ENCODE results near the gene GPR152. TPM values are rescaled to one million over a fixed set of nuclear protein-coding genes. Genes with fewer than 3 reads are reported as not detected.
A peak's percentile ranks its signal among the peaks of the same experiment; 100 is the strongest.

The GPR152 gene
- total RNA-seq, 4 donors from 2014 or later: not detected

- 95% methylated on average over 12 of the region's 12 CpGs for WGBS, 2 donors
- no peaks in the 10 kb centered on the region for H3K9me3 ChIP-seq
- peaks cover 0 to 9% of the 10 kb centered on the region in 2 donors for H3K4me1 ChIP-seq
- no peak for DNase-seq
- intact Hi-C loops (cut with DNase I): no loop called here
- H3K36me3 ChIP-seq: no peaks in the 10 kb centered on the region
- H3K27ac ChIP-seq: no peak overlapping the region
- H3K4me3 ChIP-seq (replicated peaks in 1 of 3): no peak overlapping the region
- no peak for TF ChIP-seq POLR2A (IDR thresholded peaks at IDR 0.05)
- TF ChIP-seq, protein P1, sequence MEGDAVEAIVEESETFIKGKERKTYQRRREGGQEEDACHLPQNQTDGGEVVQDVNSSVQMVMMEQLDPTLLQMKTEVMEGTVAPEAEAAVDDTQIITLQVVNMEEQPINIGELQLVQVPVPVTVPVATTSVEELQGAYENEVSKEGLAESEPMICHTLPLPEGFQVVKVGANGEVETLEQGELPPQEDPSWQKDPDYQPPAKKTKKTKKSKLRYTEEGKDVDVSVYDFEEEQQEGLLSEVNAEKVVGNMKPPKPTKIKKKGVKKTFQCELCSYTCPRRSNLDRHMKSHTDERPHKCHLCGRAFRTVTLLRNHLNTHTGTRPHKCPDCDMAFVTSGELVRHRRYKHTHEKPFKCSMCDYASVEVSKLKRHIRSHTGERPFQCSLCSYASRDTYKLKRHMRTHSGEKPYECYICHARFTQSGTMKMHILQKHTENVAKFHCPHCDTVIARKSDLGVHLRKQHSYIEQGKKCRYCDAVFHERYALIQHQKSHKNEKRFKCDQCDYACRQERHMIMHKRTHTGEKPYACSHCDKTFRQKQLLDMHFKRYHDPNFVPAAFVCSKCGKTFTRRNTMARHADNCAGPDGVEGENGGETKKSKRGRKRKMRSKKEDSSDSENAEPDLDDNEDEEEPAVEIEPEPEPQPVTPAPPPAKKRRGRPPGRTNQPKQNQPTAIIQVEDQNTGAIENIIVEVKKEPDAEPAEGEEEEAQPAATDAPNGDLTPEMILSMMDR (IDR thresholded peaks at IDR 0.05): no peak
- H3K27me3 ChIP-seq: no peaks in the 10 kb centered on the region
Measured at GRCh38 chr11:67457453-67457852, 4.9 kb upstream of the GPR152 start.

DNA sequence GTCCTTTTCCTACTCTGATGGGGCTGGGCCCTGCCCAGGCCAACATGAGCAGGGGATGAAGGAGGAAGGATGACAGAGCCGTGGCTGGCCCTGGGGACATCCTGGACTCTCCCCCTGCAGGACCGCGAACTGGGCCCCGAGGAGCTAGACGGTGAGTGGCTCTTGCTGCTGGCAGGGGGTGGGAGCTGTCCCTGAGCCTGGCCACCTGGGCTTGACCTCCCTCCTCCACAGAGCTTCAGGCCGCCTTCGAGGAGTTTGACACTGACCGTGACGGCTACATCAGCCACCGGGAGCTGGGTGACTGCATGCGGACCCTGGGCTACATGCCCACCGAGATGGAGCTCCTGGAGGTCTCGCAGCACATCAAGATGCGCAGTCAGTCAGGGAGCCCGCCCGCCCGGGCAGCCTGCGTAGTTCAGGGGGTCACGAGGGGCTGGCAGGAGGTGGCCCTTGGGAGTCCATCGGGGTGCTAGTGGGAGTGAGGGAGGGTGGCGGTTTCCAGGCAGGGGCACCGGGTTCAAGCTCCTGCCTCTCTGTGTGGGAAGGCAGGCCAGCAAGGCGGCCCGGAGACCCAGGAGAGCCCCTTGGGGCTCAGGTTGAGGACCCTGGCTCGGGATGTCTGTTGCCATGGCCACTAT is 3.7 kb upstream of the GPR152 start:
- intact Hi-C loops (cut with DNase I): no loop called here

GRCh38 chr11:67455054-67455453 is 2.5 kb upstream of the GPR152 start, which contains the start of gene CABP4:
CABP4 (plus strand) TSS chr11:67455354; CDS start chr11:67455424, 70 bp downstream.
- 97 to 100% methylated on average over 2 of the region's 3 CpGs for WGBS, 2 donors
- Histone ChIP-seq H3K9me3 (no peaks in the 10 kb centered on the region), H3K27ac (no peak within 1 kb of the TSS), H3K4me3 (replicated peaks in 1 of 3) (no peak within 1 kb of the TSS), H3K36me3 (no peaks in the 10 kb centered on the region), H3K4me1 (peaks cover 0 to 7% of the 10 kb centered on the region in 2 donors), H3K27me3 (no peaks in the 10 kb centered on the region)
- intact Hi-C loops (cut with DNase I): no loop called here
- no peak for DNase-seq
- no peak for TF ChIP-seq POLR2A (IDR thresholded peaks at IDR 0.05)
- TF ChIP-seq, protein P1 (IDR thresholded peaks at IDR 0.05): no peak

More for the DNA sequence above, 3.7 kb upstream of the GPR152 start:
- no peak overlapping the region for H3K4me3 ChIP-seq (replicated peaks in 1 of 3)
- 50 to 86% methylated on average over 2 to 19 of the region's 25 CpGs for WGBS, 2 donors
- H3K27ac ChIP-seq: no peak overlapping the region
- H3K4me1 ChIP-seq: peaks cover 0 to 9% of the 10 kb centered on the region in 2 donors
- DNase-seq: no peak
- H3K9me3 ChIP-seq: no peaks in the 10 kb centered on the region
- no peaks in the 10 kb centered on the region for H3K36me3 ChIP-seq
- TF ChIP-seq, protein P1 (IDR thresholded peaks at IDR 0.05): no peak
- no peak for TF ChIP-seq POLR2A (IDR thresholded peaks at IDR 0.05)
- H3K27me3 ChIP-seq: no peaks in the 10 kb centered on the region

GRCh38 chr11:67453816-67454732 is 1.5 kb upstream of the GPR152 start:
- intact Hi-C loops (cut with DNase I): no loop called here
- Histone ChIP-seq H3K27ac (no peak overlapping the region), H3K4me1 (no peaks in the 10 kb centered on the region), H3K9me3 (no peaks in the 10 kb centered on the region), H3K4me3 (replicated peaks in 1 of 3) (no peak overlapping the region), H3K36me3 (no peaks in the 10 kb centered on the region), H3K27me3 (no peaks in the 10 kb centered on the region)
- WGBS, 2 donors: 89 to 93% methylated on average over 10 to 13 of the region's 21 CpGs
- DNase-seq: no peak
- TF ChIP-seq, protein P1 (IDR thresholded peaks at IDR 0.05): no peak
- no peak for TF ChIP-seq POLR2A (IDR thresholded peaks at IDR 0.05)

- intact Hi-C loops (cut with DNase I): no loop called here
- H3K4me3 ChIP-seq (replicated peaks in 1 of 3): no peak overlapping the region
- peak overlapping the region in 1 of 3 donors; percentile 36 for H3K27ac ChIP-seq
- DNase-seq: no peak
- H3K27me3 ChIP-seq: no peaks in the 10 kb centered on the region
- TF ChIP-seq POLR2A (IDR thresholded peaks at IDR 0.05): no peak
- TF ChIP-seq, protein P1 (IDR thresholded peaks at IDR 0.05): no peak
- H3K9me3 ChIP-seq: no peaks in the 10 kb centered on the region
- no peaks in the 10 kb centered on the region for H3K36me3 ChIP-seq
- H3K4me1 ChIP-seq: no peaks in the 10 kb centered on the region
- 93 to 95% methylated on average over 14 of the region's 14 CpGs for WGBS, 2 donors
Measured at GRCh38 chr11:67451658-67451976, 912 bp downstream of the GPR152 start.
